ENCODE data around the gene PRKACA. TPM values are rescaled to one million over a fixed set of nuclear protein-coding genes. Genes with fewer than 3 reads are reported as not detected.

The PRKACA gene
- total RNA-seq, 6 experiments from 2014 or later, result 137 to 170 (median 149) TPM

DNA sequence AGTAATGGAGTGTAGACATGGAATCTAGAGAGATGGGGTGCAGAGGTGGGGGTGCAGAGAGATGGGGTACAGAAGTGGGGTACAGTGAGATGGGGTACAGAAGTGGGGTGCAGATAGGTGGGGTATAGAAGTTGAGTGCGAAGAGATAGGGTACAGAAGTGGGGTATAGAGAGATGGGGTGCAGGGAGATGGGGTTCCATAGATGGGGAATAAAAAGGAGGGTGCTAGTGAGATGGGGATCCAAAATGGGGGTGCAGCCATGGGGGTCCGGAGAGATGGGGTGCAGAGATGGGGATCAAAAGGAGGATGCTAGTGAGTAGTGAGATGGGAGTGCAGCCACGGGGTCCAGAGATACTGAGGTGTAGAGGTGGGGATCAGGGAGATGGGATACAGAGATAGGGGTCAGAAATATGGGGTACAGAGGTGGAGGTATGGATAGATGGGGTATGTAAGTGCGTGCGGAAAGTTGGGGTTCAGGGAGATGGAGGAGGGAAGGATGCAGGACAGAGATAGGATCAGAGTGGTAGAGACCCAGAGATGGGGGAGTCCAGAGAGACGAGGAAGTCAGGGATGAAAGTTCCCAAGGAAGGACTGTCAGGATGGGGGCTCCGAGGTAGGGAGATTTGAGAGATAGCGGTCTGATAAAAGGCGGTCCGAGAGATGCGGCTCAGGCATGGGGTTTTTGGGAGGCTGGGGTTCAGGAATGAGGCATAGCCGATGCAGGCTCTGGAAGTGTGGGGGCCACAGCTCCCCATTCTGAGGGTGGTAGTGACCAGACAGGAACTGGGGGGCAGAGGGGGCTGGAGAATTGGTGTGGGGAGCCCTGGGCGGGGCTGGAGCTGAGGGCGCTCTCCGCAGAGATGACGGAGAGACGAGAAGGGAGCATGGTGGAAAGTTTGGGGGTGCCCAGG lies 59.1 kb downstream of the PRKACA start:
- H3K27me3 Mint-ChIP-seq (ENCODE audit: insufficient read depth), result peaks cover 16% of the 10 kb centered on the region
- no peaks in the 10 kb centered on the region for H3K36me3 Mint-ChIP-seq (ENCODE audit: low read depth)
- no peak overlapping the region for H3K27ac Mint-ChIP-seq

DNA sequence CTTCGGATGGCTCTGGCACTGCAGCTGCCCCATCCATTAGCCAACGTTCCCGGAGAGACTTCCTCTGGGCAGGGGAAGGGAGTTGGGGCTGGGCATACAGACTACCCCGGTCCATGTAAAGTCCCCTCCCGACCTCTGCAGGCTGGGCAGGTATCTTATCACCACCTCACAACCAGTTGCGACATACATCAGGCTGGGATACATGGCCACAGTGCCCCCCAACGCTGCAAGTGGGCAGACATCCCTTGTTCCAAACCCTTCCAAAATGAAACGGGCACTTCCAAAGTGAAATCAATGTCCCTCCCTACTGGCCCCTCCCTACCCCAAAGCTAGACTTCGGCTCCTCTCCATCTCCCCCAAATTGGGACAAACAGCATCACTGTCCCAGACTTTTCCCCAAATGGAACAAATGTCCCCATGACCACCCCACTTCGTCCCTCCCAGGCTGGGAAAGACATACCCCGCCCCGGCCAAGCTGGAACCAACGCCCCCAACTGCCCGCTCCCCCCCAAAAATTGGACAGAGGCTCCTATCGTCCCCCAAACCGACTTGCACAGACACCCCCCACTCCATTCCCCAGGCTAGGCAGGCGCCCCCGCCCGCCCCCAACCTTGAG lies 60.7 kb downstream of the PRKACA start:
- DNase-seq, result no peak
- TF ChIP-seq, protein P1, sequence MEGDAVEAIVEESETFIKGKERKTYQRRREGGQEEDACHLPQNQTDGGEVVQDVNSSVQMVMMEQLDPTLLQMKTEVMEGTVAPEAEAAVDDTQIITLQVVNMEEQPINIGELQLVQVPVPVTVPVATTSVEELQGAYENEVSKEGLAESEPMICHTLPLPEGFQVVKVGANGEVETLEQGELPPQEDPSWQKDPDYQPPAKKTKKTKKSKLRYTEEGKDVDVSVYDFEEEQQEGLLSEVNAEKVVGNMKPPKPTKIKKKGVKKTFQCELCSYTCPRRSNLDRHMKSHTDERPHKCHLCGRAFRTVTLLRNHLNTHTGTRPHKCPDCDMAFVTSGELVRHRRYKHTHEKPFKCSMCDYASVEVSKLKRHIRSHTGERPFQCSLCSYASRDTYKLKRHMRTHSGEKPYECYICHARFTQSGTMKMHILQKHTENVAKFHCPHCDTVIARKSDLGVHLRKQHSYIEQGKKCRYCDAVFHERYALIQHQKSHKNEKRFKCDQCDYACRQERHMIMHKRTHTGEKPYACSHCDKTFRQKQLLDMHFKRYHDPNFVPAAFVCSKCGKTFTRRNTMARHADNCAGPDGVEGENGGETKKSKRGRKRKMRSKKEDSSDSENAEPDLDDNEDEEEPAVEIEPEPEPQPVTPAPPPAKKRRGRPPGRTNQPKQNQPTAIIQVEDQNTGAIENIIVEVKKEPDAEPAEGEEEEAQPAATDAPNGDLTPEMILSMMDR (IDR thresholded peaks at IDR 0.05), result no peak
- peaks cover 5% of the 10 kb centered on the region; the same call in 1 of the 2 replicates for H3K36me3 Mint-ChIP-seq (ENCODE audit: low read depth)
- H3K27me3 Mint-ChIP-seq (ENCODE audit: insufficient read depth), result peaks cover 12% of the 10 kb centered on the region
- no peaks in the 10 kb centered on the region for H3K9me3 Mint-ChIP-seq
- no peak overlapping the region for H3K27ac Mint-ChIP-seq
- H3K4me1 Mint-ChIP-seq (ENCODE audit: low read depth), result peaks cover 4% of the 10 kb centered on the region; the same call in 1 of the 2 replicates
- H3K4me3 Mint-ChIP-seq, result peak overlapping the region; percentile 78

More for the DNA sequence above, 59.1 kb downstream of the PRKACA start:
- TF ChIP-seq, protein P1 (IDR thresholded peaks at IDR 0.05), result no peak
- no peaks in the 10 kb centered on the region for H3K9me3 Mint-ChIP-seq
- DNase-seq, result no peak
- H3K4me1 Mint-ChIP-seq (ENCODE audit: low read depth), result peaks cover 4% of the 10 kb centered on the region; the same call in 1 of the 2 replicates
- peak overlapping the region; percentile 83; the same call in 1 of the 2 replicates for H3K4me3 Mint-ChIP-seq

- DNase-seq, result no peak
- Mint-ChIP-seq H3K27me3 (ENCODE audit: insufficient read depth) (peaks cover 8% of the 10 kb centered on the region), H3K9me3 (no peaks in the 10 kb centered on the region), H3K27ac (no peak overlapping the region), H3K4me1 (ENCODE audit: low read depth) (peaks cover 4% of the 10 kb centered on the region; the same call in 1 of the 2 replicates), H3K4me3 (no peak overlapping the region), H3K36me3 (ENCODE audit: low read depth) (peaks cover 5% of the 10 kb centered on the region; the same call in 1 of the 2 replicates)
- TF ChIP-seq, protein P1 (IDR thresholded peaks at IDR 0.05), result no peak
Observed at GRCh38 chr19:14056069-14056666, 61.4 kb downstream of the PRKACA start.

GRCh38 chr19:14055396-14055795 lies 62.2 kb downstream of the PRKACA start:
- H3K4me1 Mint-ChIP-seq (ENCODE audit: low read depth), result peaks cover 4% of the 10 kb centered on the region; the same call in 1 of the 2 replicates
- H3K27ac Mint-ChIP-seq, result no peak overlapping the region
- peaks cover 5% of the 10 kb centered on the region; the same call in 1 of the 2 replicates for H3K36me3 Mint-ChIP-seq (ENCODE audit: low read depth)
- H3K27me3 Mint-ChIP-seq (ENCODE audit: insufficient read depth), result peaks cover 5% of the 10 kb centered on the region
- TF ChIP-seq, protein P1 (IDR thresholded peaks at IDR 0.05), result no peak
- H3K9me3 Mint-ChIP-seq, result no peaks in the 10 kb centered on the region
- no peak overlapping the region for H3K4me3 Mint-ChIP-seq
- DNase-seq, result no peak

DNA sequence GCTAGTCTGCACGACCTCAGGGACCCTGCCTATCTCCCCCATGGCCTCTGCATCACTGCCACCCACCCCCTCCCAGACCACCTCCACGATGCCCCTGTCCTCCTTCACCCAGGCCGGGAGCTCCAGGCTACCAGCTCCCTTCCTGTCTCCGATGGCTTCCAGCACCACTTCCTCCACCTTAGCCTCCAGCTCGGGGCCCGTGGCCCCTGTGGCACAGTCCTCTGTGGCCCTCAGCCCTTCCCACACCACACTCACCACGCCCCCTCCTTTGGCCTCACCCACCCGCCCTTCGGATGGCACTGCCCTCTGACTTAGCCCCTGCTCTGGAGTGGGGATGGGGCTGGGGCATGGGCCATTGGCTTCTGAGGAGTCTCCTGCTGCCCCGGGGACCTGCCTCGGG lies 62.8 kb downstream of the PRKACA start:
- Mint-ChIP-seq H3K4me3 (no peak overlapping the region), H3K27ac (no peak overlapping the region), H3K4me1 (ENCODE audit: low read depth) (peaks cover 4% of the 10 kb centered on the region; the same call in 1 of the 2 replicates), H3K36me3 (ENCODE audit: low read depth) (peaks cover 5% of the 10 kb centered on the region; the same call in 1 of the 2 replicates), H3K27me3 (ENCODE audit: insufficient read depth) (peaks cover 5% of the 10 kb centered on the region), H3K9me3 (no peaks in the 10 kb centered on the region)
- TF ChIP-seq, protein P1 (IDR thresholded peaks at IDR 0.05), result no peak
- DNase-seq, result no peak
